Fibroblast of peridontal ligament (primary cell): Measurements from ENCODE around the gene DUXA.

Experiments used
- DNase-seq: peaks from one replicate; pipeline ENCODE4 v3.0.0-alpha.2; 2010; ENCODE audit errors: extremely low read depth

The DUXA gene

GRCh38 chr19:57105976-57106721, 61.1 kb downstream of the DUXA start:
- DNase-seq = no peak
